A673 (cell line): Measurements from ENCODE around the gene GNA14. TPM values are rescaled to one million over a fixed set of nuclear protein-coding genes. Genes with fewer than 3 reads are reported as not detected.

Experiments used
- BruUV-seq: library from RNA; stranded (reverse); fragments of 400-500 nt; replicated peaks from 2 replicates; lab custom pipeline; 2021; lab: Mats Ljungman, UMichigan
- CTCF ChIA-PET: fragments of 300-600 bp; sonication (Branson Sonifier 250); formaldehyde crosslinking; loops from one replicate; lab custom pipeline; 2022; ENCODE audit warnings: antibody characterized with exemption; lab: Charles Lee
- POLR2A ChIA-PET: fragments of 300-600 bp; sonication (Branson Sonifier 250); formaldehyde crosslinking; loops from one replicate; lab custom pipeline; 2022; ENCODE audit warnings: antibody characterized with exemption; ENCODE audit not compliant: low non-redundant PET; lab: Charles Lee
- DNase-seq: peaks from one replicate; pipeline ENCODE4 v3.0.0-alpha.2; 2015; ENCODE audit warnings: low spot score
- H3K27ac ChIP-seq: fragments of 200-600 bp; sonication (generic); 2 replicates; pipeline ENCODE4 v1.5.1; 2016; ENCODE audit warnings: mixed run types, low read depth, mild to moderate bottlenecking, mixed read lengths, antibody characterized with exemption, low read length; ENCODE audit not compliant: poor library complexity, severe bottlenecking
- H3K27me3 ChIP-seq: fragments of 200-600 bp; sonication (generic); replicated peaks from 2 replicates; pipeline ENCODE4 v1.6.1; 2017; ENCODE audit warnings: mixed run types, low read depth, mild to moderate bottlenecking, mixed read lengths, antibody characterized with exemption, low read length; ENCODE audit not compliant: insufficient read depth, poor library complexity
- H3K36me3 ChIP-seq: fragments of 200-600 bp; sonication (generic); 2 replicates; pipeline ENCODE4 v1.6.1; 2016; ENCODE audit warnings: mixed run types, mild to moderate bottlenecking, mixed read lengths, antibody characterized with exemption, low read length; ENCODE audit not compliant: insufficient read depth, poor library complexity, severe bottlenecking
- H3K4me1 ChIP-seq: fragments of 200-600 bp; sonication (generic); 2 replicates; pipeline ENCODE4 v1.6.1; 2017; ENCODE audit warnings: mixed run types, mild to moderate bottlenecking, mixed read lengths, antibody characterized with exemption, low read length; ENCODE audit not compliant: insufficient read depth, poor library complexity, severe bottlenecking
- H3K4me3 ChIP-seq: fragments of 200-600 bp; sonication (generic); 2 replicates; pipeline ENCODE4 v1.5.1; 2016; ENCODE audit warnings: low read depth, mixed run types, mild to moderate bottlenecking, mixed read lengths, low read length; ENCODE audit not compliant: poor library complexity, severe bottlenecking
- H3K9me3 ChIP-seq: fragments of 200-600 bp; sonication (generic); 2 replicates; pipeline ENCODE4 v1.6.1; 2016; ENCODE audit warnings: mixed run types, low read depth, mild to moderate bottlenecking, mixed read lengths, antibody characterized with exemption, low read length; ENCODE audit not compliant: poor library complexity, severe bottlenecking
- EZH2 ChIP-seq: fragments of 200-600 bp; sonication (generic); IDR thresholded peaks from 2 replicates; pipeline ENCODE4 v1.6.1; 2017; ENCODE audit warnings: borderline replicate concordance, low read depth, mild to moderate bottlenecking, mixed read lengths, antibody characterized with exemption, low read length; ENCODE audit not compliant: poor library complexity, severe bottlenecking
- intact Hi-C: fragments of 100-400 bp; cut with micrococcal nuclease; formaldehyde crosslinking; loops from one replicate; pipeline ENCODE4 v1.10.0; 2022; ENCODE audit not compliant: unreplicated experiment
- total RNA-seq: library from RNA; stranded (reverse); gene quantifications from 2 replicates; pipeline ENCODE4 v1.2.3, GENCODE V29; 2021
- TF ChIP-seq, protein P1 (sequence below): fragments of 300-800, 200-600 bp; sonication (generic); conservative IDR thresholded peaks from 2 replicates; pipeline ENCODE4 v1.5.1; 2017; ENCODE audit warnings: low read depth, mild to moderate bottlenecking, antibody characterized with exemption, low read length, moderate library complexity, mixed read lengths

Gene GNA14
- total RNA-seq, 1 experiment from 2014 or later, result 2.7 TPM

DNA sequence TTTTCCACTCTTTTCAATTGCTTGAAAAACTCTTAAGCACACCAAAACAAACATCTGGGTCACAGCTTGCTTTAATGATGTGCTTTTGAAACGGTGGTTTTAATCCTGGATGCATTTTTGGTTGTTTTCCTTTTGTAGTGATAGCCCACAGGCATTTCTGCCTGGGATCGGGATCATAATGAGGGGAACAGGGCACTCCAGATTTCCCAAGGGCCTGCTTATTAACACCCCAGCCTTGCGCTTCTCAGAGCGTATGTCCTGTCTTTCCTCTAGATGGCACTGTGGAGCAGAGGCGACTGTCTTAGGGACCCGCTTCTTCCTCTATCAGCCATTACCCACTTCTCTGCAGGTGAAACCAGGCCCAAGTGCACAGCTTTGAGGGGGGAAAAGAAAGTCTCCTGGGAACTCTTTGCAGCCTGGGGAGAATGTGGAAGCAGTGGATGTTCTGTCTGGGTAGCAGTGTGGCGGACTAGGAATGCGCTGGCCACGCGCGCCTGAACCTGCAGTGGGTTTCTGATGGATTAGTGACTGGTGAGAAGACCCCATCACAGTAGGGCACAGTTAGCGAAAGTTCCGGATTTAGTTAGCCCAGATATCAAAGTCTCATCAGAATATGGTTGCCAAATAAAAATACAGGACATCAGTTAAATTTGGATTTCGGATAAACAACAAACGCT is 190.1 kb downstream of the GNA14 start:
- ChIA-PET POLR2A (no interaction called here), CTCF (interaction anchor here (0.6 to 2.8 kb wide), 8 partner anchors 13 to 293 kb away, joined by 3 to 11 read pairs (median 5); no protein-coding TSS in a partner anchor)
- peak; percentile 94 for DNase-seq
- H3K36me3 ChIP-seq, result no peaks in the 10 kb centered on the region
- intact Hi-C loops, result loop anchor here (1.0 to 5.0 kb wide), 5 partner anchors 31 to 664 kb away; no protein-coding TSS in a partner anchor
- H3K4me1 ChIP-seq, result peaks cover 20% of the 10 kb centered on the region
- H3K27me3 ChIP-seq, result no peaks in the 10 kb centered on the region
- H3K9me3 ChIP-seq, result no peaks in the 10 kb centered on the region
- TF ChIP-seq, protein P1, sequence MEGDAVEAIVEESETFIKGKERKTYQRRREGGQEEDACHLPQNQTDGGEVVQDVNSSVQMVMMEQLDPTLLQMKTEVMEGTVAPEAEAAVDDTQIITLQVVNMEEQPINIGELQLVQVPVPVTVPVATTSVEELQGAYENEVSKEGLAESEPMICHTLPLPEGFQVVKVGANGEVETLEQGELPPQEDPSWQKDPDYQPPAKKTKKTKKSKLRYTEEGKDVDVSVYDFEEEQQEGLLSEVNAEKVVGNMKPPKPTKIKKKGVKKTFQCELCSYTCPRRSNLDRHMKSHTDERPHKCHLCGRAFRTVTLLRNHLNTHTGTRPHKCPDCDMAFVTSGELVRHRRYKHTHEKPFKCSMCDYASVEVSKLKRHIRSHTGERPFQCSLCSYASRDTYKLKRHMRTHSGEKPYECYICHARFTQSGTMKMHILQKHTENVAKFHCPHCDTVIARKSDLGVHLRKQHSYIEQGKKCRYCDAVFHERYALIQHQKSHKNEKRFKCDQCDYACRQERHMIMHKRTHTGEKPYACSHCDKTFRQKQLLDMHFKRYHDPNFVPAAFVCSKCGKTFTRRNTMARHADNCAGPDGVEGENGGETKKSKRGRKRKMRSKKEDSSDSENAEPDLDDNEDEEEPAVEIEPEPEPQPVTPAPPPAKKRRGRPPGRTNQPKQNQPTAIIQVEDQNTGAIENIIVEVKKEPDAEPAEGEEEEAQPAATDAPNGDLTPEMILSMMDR, result peak; percentile 94
- no peak for TF ChIP-seq EZH2
- BruUV-seq, result no TSS peak
- no peak overlapping the region for H3K4me3 ChIP-seq
- H3K27ac ChIP-seq, result peak overlapping the region; percentile 70

DNA sequence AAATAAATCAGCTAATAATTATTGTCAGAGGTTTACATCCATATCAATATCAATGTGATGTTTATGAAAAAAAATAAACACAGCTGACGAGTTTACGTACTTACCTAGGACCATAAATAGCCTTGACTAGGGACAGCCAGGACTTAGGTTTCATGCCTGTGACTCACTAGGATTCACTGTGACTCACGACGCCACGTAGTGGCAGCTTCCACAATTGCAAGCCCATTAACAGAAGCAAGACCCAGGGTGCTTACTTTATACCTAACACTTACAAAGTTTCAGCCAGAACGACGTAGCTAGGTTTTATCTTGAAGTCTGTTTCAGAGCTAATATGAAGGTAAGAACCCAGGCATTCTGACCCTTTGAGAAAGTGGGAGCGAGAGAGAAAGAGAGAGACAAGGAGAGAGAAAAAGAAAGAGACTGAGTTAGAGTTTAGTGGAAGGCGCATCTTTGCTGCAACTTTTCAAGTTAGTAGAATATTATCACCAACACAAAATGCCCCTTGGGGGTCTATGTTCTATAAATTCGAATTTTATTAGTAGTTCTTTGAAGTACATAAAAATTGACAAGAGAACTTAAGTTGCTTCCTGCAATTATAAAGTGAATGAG is 191.2 kb downstream of the GNA14 start:
- H3K36me3 ChIP-seq, result no peaks in the 10 kb centered on the region
- peaks cover 20% of the 10 kb centered on the region for H3K4me1 ChIP-seq
- no peak overlapping the region for H3K4me3 ChIP-seq
- DNase-seq, result peak; percentile 95
- H3K27ac ChIP-seq, result peak overlapping the region; percentile 70
- no peaks in the 10 kb centered on the region for H3K27me3 ChIP-seq
- no peak for TF ChIP-seq EZH2
- TF ChIP-seq, protein P1, result peak; percentile 94
- ChIA-PET POLR2A (interaction anchor here (0.6 to 1.1 kb wide), 3 partner anchors 17 to 285 kb away, joined by 3 to 5 read pairs (median 4); no protein-coding TSS in a partner anchor), CTCF (interaction anchor here (0.6 to 2.8 kb wide), 10 partner anchors 12 to 1043 kb away, joined by 3 to 15 read pairs (median 8); no protein-coding TSS in a partner anchor)
- intact Hi-C loops, result loop anchor here (1.0 to 5.0 kb wide), 5 partner anchors 32 to 665 kb away; no protein-coding TSS in a partner anchor
- no peaks in the 10 kb centered on the region for H3K9me3 ChIP-seq
- BruUV-seq, result no TSS peak

DNA sequence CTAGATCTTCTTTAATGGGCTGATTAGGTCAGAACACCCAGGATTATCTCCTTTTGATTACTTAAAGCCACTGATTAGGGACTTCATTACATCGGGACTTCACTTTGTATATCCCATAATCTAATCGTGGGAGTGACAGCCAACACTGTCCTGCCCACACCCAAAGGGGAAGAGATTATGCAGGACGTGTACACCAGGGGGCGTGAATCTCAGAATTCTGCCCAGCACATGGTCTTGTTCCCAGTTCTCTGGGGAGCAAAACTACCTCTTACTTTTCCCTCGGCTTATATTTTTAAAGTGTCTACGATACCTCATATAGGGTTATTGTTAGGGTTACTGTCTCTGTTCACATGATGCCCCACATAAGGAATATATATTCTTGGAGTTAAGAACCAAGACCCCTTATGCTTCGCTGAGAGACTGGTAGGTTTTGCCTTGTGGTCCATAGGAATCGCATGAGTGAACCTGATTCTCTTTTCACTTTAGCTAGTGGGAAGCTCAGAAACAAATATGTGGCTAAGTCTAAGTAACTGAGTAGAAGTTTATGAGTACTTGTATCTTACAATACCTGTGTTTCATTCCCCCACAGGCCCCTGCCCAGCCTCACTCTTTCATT is 192.7 kb downstream of the GNA14 start:
- H3K4me3 ChIP-seq, result no peak overlapping the region
- intact Hi-C loops, result loop anchor here (5.0 kb wide), 2 partner anchors 187 to 667 kb away; no protein-coding TSS in a partner anchor
- no TSS peak for BruUV-seq
- H3K27ac ChIP-seq, result no peak overlapping the region
- no peak for TF ChIP-seq EZH2
- TF ChIP-seq, protein P1, result peak; percentile 63
- peaks cover 20% of the 10 kb centered on the region for H3K4me1 ChIP-seq
- DNase-seq, result peak; percentile 59
- H3K36me3 ChIP-seq, result no peaks in the 10 kb centered on the region
- CTCF ChIA-PET, result no interaction called here
- no peaks in the 10 kb centered on the region for H3K9me3 ChIP-seq
- H3K27me3 ChIP-seq, result no peaks in the 10 kb centered on the region
- POLR2A ChIA-PET, result no interaction called here
